HG03378 (cell line): ENCODE measurements around the gene LAT.
"Not testable (repeated sequence)": the region's sequence is repeated elsewhere in the genome, so short reads cannot be mapped to it uniquely, and the experiment has no call there.

Source experiments
- ATAC-seq: cut with Tn5 transposase; IDR thresholded peaks from one replicate; pipeline ENCODE4 v1.9.1; 2021; ENCODE audit warnings: mild to moderate bottlenecking, moderate library complexity; ENCODE audit not compliant: unreplicated experiment

Gene LAT

GRCh38 chr16:28984619-28985135, at the start of gene LAT:
Gene LAT (plus strand): TSS chr16:28985052. CDS start chr16:28985418, 366 bp downstream.
- ATAC-seq = no peak

- ATAC-seq = no peak
Observed at GRCh38 chr16:28935346-28935745, 49.5 kb upstream of the LAT start.

GRCh38 chr16:28935924-28936783, 48.7 kb upstream of the LAT start:
- no peak for ATAC-seq

- ATAC-seq = no peak
Observed at GRCh38 chr16:28936784-28937155, 48.1 kb upstream of the LAT start.

- ATAC-seq = no peak
Observed at GRCh38 chr16:28937222-28937876, 47.5 kb upstream of the LAT start.

GRCh38 chr16:28938721-28939120, 46.1 kb upstream of the LAT start:
- ATAC-seq = no peak

GRCh38 chr16:28939825-28940224, 45.0 kb upstream of the LAT start:
- not testable (repeated sequence) for ATAC-seq

GRCh38 chr16:28943281-28943680, 41.6 kb upstream of the LAT start:
- ATAC-seq = no peak

GRCh38 chr16:28946681-28947080, 38.2 kb upstream of the LAT start:
- no peak for ATAC-seq

- ATAC-seq = peak; percentile 94
Observed at GRCh38 chr16:28950648-28951409, 34.0 kb upstream of the LAT start, which contains the start of gene NFATC2IP. Gene NFATC2IP (plus strand): TSS chr16:28950937. CDS start chr16:28951012, 75 bp downstream.

- no peak for ATAC-seq
Observed at GRCh38 chr16:28951410-28951943, 33.4 kb upstream of the LAT start.

- no peak for ATAC-seq
Observed at GRCh38 chr16:28958216-28958615, 26.6 kb upstream of the LAT start.

- ATAC-seq = no peak
Observed at GRCh38 chr16:28958836-28959235, 26.0 kb upstream of the LAT start.

GRCh38 chr16:28964072-28964471, 20.8 kb upstream of the LAT start:
- no peak for ATAC-seq

- no peak for ATAC-seq
Observed at GRCh38 chr16:28964496-28964895, 20.4 kb upstream of the LAT start.

- no peak for ATAC-seq
Observed at GRCh38 chr16:28967156-28967555, 17.7 kb upstream of the LAT start.

GRCh38 chr16:28969696-28970095, 15.2 kb upstream of the LAT start:
- not testable (repeated sequence) for ATAC-seq

- ATAC-seq = peak; percentile 10
Observed at GRCh38 chr16:28974007-28974436, 10.8 kb upstream of the LAT start.

- ATAC-seq = peak; percentile 75
Observed at GRCh38 chr16:28974437-28975157, 10.3 kb upstream of the LAT start, which contains the start of gene SPNS1. Gene SPNS1 (plus strand): TSS chr16:28974778. CDS start chr16:28975152, 374 bp downstream.

GRCh38 chr16:28975158-28975599, 9.7 kb upstream of the LAT start:
- ATAC-seq = no peak
